ENCODE data around the gene TNNT3. TPM values are rescaled to one million over a fixed set of nuclear protein-coding genes. Genes with fewer than 3 reads are reported as not detected.

The TNNT3 gene
- total and polyA plus RNA-seq, 2 of the 4 experiments (the other 2 are of a cell fraction): not detected

- WGBS, 2 experiments (ENCODE audit: extremely low coverage in 2 of 2, insufficient read length in 1 of 2): 40% methylated on average over 1 of the region's 23 CpGs; no CpG with 5 or more reads in 1 of the 2 experiments
- H3K9me1 ChIP-seq (ENCODE audit: insufficient read depth, low read length): no peaks in the 10 kb centered on the region
- H3K27ac ChIP-seq (ENCODE audit: insufficient read depth, low read length): no peak overlapping the region
- H4K20me1 ChIP-seq (ENCODE audit: insufficient read depth, low read length): no peaks in the 10 kb centered on the region
- POLR2A ChIA-PET (ENCODE audit: unreplicated experiment): no interaction called here
- no peak overlapping the region for H3K56ac ChIP-seq (ENCODE audit: extremely low read depth, insufficient read depth, low read length)
- no peak overlapping the region for H2BK5ac ChIP-seq (ENCODE audit: low read depth, low read length, poor library complexity, severe bottlenecking)
- no peaks in the 10 kb centered on the region for H3K36me3 ChIP-seq (ENCODE audit: control insufficient read depth, insufficient read depth, low read length)
- no peak overlapping the region for H3K4me2 ChIP-seq (ENCODE audit: low read depth, low read length)
- H4K8ac ChIP-seq (ENCODE audit: low read depth in 2 of 2, low read length in 2 of 2): no peak overlapping the region
- no peak for TF ChIP-seq RFX5 (IDR thresholded peaks at IDR 0.05; ENCODE audit: low read depth, low read length)
- TF ChIP-seq MAFK (IDR thresholded peaks at IDR 0.05; ENCODE audit: low read depth, low read length): no peak
- no peak for TF ChIP-seq MXI1 (IDR thresholded peaks at IDR 0.05; ENCODE audit: borderline replicate concordance, low read depth, low read length)
- no peak for TF ChIP-seq CHD1 (IDR thresholded peaks at IDR 0.05; ENCODE audit: low read depth, low read length)
- no peak for TF ChIP-seq ELK1 (IDR thresholded peaks at IDR 0.05; ENCODE audit: borderline replicate concordance, low read depth, low read length)
- TF ChIP-seq RCOR1 (IDR thresholded peaks at IDR 0.05; ENCODE audit: insufficient replicate concordance, low read length): no peak
- TF ChIP-seq CEBPB (IDR thresholded peaks at IDR 0.05; ENCODE audit: low read depth, low read length): no peak
- TF ChIP-seq FOS (IDR thresholded peaks at IDR 0.05; ENCODE audit: low read depth, low read length): no peak
- no peak for TF ChIP-seq CTCF (conservative IDR thresholded peaks at IDR 0.05; ENCODE audit: low read depth, low read length)
- TF ChIP-seq SMC3 (IDR thresholded peaks at IDR 0.05; ENCODE audit: low read depth, low read length): no peak
- no peak for TF ChIP-seq POLR2A (IDR thresholded peaks at IDR 0.05; ENCODE audit: low read depth, low read length)
- dilution Hi-C loops (cut with HindIII; ENCODE audit: low sequenced_read_pairs, unreplicated experiment): no loop called here
- H3K79me1 ChIP-seq (ENCODE audit: low read depth in 1 of 2, low read length in 2 of 2): no peaks in the 10 kb centered on the region
- H4K91ac ChIP-seq (ENCODE audit: insufficient read depth, low read depth, low read length): no peak overlapping the region
- no peak overlapping the region for H2BK120ac ChIP-seq (ENCODE audit: low read depth, low read length)
- no peak overlapping the region for H3K9ac ChIP-seq (ENCODE audit: low read depth, low read length)
- no peak overlapping the region for H3K4ac ChIP-seq (ENCODE audit: low read depth, low read length)
- no peak overlapping the region for H3K4me3 ChIP-seq (ENCODE audit: insufficient read depth, low read depth, low read length)
- no peak overlapping the region for H3K23ac ChIP-seq (ENCODE audit: low read depth, low read length)
- in situ Hi-C loops (cut with MboI; ENCODE audit: low sequenced_read_pairs): no loop called here
- intact Hi-C loops (cut with micrococcal nuclease): no loop called here
- BruUV-seq (replicated peaks): no TSS peak
- no peak for DNase-seq
- no peak overlapping the region for H2BK15ac ChIP-seq (ENCODE audit: low read depth, low read length)
- no peak for ATAC-seq (ENCODE audit: low read depth)
- no peak overlapping the region for H2BK20ac ChIP-seq (ENCODE audit: low read depth, low read length)
- no peaks in the 10 kb centered on the region for H3K9me3 ChIP-seq (ENCODE audit: control insufficient read depth, insufficient read depth, low read length)
- CTCF ChIA-PET: no interaction called here
- H3K14ac ChIP-seq (replicated peaks; ENCODE audit: low read depth, low read length): no peak overlapping the region
- no peak overlapping the region for H2AK9ac ChIP-seq (replicated peaks; ENCODE audit: low read depth, low read length, poor library complexity)
- no peak overlapping the region for H2AFZ ChIP-seq (replicated peaks; ENCODE audit: low read length, poor library complexity)
- H3K4me1 ChIP-seq (ENCODE audit: control insufficient read depth, insufficient read depth, low read length): no peaks in the 10 kb centered on the region
- no peak overlapping the region for H3K18ac ChIP-seq (ENCODE audit: low read depth, low read length)
- H4K5ac ChIP-seq (ENCODE audit: low read depth, low read length): no peak overlapping the region
- no peak overlapping the region for H2AK5ac ChIP-seq (ENCODE audit: low read depth, low read length)
- H3K27me3 ChIP-seq (ENCODE audit: control insufficient read depth, insufficient read depth, low read length): peaks cover 11% of the 10 kb centered on the region
These were observed 6.1 kb downstream of the TNNT3 start for GRCh38 chr11:1925373-1926155.

Measured in IMR-90 (cell line).